Endothelial cell (in vitro differentiated cells): ENCODE data around the gene HLA-DQB1. TPM values are rescaled to one million over a fixed set of nuclear protein-coding genes. Genes with fewer than 3 reads are reported as not detected.
"Not testable (repeated sequence)": the region's sequence is repeated elsewhere in the genome, so short reads cannot be mapped to it uniquely, and the experiment has no call there.

Experiments used
- DNase-seq: peaks from one replicate; pipeline ENCODE4 v3.0.0; 2021; ENCODE audit warnings: low spot score
- H3K27ac Mint-ChIP-seq: one replicate; pipeline ENCODE4 v1.8.0; 2021; ENCODE audit warnings: mixed read lengths, inconsistent platforms; ENCODE audit not compliant: unreplicated experiment
- H3K27me3 Mint-ChIP-seq: one replicate; pipeline ENCODE4 v1.8.0; 2021; ENCODE audit warnings: mild to moderate bottlenecking, moderate library complexity, mixed read lengths, inconsistent platforms; ENCODE audit not compliant: unreplicated experiment
- H3K36me3 Mint-ChIP-seq: one replicate; pipeline ENCODE4 v1.8.0; 2021; ENCODE audit warnings: mild to moderate bottlenecking, low read depth, mixed read lengths, inconsistent platforms; ENCODE audit not compliant: unreplicated experiment
- H3K4me1 Mint-ChIP-seq: one replicate; pipeline ENCODE4 v1.8.0; 2021; ENCODE audit warnings: mild to moderate bottlenecking, mixed read lengths, inconsistent platforms; ENCODE audit not compliant: unreplicated experiment
- H3K4me3 Mint-ChIP-seq: one replicate; pipeline ENCODE4 v1.8.0; 2021; ENCODE audit warnings: mild to moderate bottlenecking, mixed read lengths, inconsistent platforms; ENCODE audit not compliant: unreplicated experiment
- H3K9me3 Mint-ChIP-seq: one replicate; pipeline ENCODE4 v1.8.0; 2021; ENCODE audit warnings: mixed read lengths, inconsistent platforms; ENCODE audit not compliant: unreplicated experiment
- long read RNA-seq: library from polyadenylated mRNA; unstranded; transcript quantifications from one replicate; pipeline ENCODE4 v2.0.0, GENCODE V29; 2020; ENCODE audit not compliant: unreplicated experiment
- total RNA-seq: library from RNA; stranded (reverse); fragmentation: NEBNext Ultra II Directional; extraction: Animal tissue kit (Norgen Biotek cat#: 25700); gene quantifications from one replicate; pipeline ENCODE4 v1.2.1, GENCODE V29; 2021; ENCODE audit not compliant: unreplicated experiment
- TF ChIP-seq, protein P1 (sequence below): fragments of 200-600 bp; sonication (generic); IDR thresholded peaks from one replicate; pipeline ENCODE4 v1.5.0; 2021; ENCODE audit warnings: antibody characterized with exemption; ENCODE audit not compliant: unreplicated experiment

Gene HLA-DQB1
- total RNA-seq, result 22.0 TPM
- long read RNA-seq, transcript HLA-DQB1-205 (5 exons, 1,642 nt), result major isoform, 5 of 6 reads
- long read RNA-seq, partial matches to known transcripts, result 0 of 6 reads
- long read RNA-seq, other reads (novel, unspliced or antisense), result 0 of 6 reads

DNA sequence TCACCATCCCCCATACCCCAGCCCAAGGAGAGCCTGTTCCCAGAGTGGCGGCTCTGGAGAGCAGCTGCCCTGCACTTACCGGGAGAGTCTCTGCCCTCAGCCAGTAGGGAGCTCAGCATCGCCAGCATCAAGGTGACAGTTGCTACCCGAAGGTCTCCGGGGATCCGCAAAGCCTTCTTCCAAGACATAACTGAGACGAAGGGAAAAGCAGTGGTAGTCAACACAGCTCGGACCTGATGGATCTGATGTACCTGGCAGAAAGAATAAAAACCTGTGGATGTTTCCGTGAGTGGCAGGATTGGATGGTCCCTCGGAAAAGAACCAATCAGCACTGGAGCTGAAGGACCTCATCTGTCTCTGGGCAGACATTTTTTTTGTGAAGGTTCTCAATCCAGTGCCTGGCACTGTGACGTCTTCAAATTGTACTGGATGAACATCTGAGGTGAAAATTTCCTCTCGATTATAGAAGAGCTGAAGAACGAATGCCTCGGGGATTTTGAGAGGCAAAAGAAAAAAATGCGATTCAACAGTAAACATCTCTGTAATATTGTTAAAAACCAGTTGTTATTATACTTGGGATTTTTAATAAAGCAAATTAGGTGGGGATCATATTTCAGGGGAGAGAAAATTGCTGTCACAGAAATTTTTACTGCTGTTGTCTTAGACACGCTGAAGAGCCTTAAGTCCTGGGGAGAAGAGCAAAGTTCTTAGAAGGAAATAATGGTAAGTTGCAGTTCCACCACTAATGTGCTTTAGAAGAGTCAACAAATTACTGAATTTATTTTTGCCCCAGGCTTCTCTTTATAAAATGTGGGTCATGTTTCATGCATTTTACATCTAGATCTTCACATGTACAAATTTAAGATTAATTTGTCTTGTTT is at the start of gene HLA-DQB1:
Gene HLA-DQB1, minus strand, starts transcription at position 238 of the 881 bp plus-strand sequence. Its CDS starts 50 bp downstream, at position 188.
- Mint-ChIP-seq H3K27ac (no peak within 1 kb of the TSS), H3K36me3 (no peaks in the 10 kb centered on the region), H3K4me3 (peak within 1 kb of the TSS; percentile 88), H3K4me1 (peaks cover 5% of the 10 kb centered on the region), H3K27me3 (peaks cover 2% of the 10 kb centered on the region), H3K9me3 (no peaks in the 10 kb centered on the region)
- DNase-seq, result peak; percentile 22
- TF ChIP-seq, protein P1, sequence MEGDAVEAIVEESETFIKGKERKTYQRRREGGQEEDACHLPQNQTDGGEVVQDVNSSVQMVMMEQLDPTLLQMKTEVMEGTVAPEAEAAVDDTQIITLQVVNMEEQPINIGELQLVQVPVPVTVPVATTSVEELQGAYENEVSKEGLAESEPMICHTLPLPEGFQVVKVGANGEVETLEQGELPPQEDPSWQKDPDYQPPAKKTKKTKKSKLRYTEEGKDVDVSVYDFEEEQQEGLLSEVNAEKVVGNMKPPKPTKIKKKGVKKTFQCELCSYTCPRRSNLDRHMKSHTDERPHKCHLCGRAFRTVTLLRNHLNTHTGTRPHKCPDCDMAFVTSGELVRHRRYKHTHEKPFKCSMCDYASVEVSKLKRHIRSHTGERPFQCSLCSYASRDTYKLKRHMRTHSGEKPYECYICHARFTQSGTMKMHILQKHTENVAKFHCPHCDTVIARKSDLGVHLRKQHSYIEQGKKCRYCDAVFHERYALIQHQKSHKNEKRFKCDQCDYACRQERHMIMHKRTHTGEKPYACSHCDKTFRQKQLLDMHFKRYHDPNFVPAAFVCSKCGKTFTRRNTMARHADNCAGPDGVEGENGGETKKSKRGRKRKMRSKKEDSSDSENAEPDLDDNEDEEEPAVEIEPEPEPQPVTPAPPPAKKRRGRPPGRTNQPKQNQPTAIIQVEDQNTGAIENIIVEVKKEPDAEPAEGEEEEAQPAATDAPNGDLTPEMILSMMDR, result no peak

DNA sequence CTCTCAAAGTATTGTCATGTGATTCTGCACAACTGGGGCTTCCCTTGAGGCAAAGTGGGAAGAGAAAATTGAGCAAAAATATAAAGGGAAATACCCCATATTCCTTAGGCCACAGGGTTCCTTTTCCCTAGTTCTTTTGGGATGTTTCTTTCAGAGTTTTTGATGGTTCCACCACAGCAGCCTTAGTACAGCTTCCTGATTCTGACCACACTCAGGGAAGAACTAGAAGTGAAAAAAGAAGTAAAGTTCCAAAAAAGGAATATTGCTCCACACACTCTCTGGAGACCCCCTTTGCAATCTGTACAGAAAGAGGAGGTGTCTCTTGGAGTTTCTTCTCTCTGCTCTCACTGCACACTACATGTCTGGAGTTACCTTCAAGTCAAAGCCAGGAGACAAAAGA is 46.8 kb upstream of the HLA-DQB1 start:
- TF ChIP-seq, protein P1, result no peak
- Mint-ChIP-seq H3K36me3 (no peaks in the 10 kb centered on the region), H3K9me3 (no peaks in the 10 kb centered on the region), H3K27ac (no peak overlapping the region), H3K27me3 (no peaks in the 10 kb centered on the region), H3K4me3 (no peak overlapping the region), H3K4me1 (peaks cover 8% of the 10 kb centered on the region)
- DNase-seq, result no peak

DNA sequence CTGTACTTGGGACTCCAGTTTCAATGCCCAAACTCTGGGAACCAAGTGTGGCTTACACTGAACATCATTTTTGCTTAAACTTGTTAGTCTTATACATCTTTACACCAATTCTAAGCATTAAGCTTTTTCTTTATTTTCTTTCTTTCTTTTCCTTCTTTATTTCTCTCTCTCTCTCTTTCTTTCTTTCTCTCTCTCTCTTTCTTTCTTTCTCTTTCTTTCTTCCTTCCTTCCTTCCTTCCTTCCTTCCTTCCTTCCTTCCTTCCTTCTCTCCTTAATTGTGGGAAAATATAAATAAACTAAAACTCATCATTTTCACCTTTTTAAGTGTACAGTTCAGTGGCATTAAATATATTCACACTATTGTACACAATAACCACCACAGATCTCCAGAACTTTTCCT is 43.2 kb upstream of the HLA-DQB1 start:
- no peak for DNase-seq
- TF ChIP-seq, protein P1, result no peak
- H3K27ac Mint-ChIP-seq, result no peak overlapping the region
- H3K36me3 Mint-ChIP-seq, result no peaks in the 10 kb centered on the region
- H3K4me3 Mint-ChIP-seq, result no peak overlapping the region
- H3K27me3 Mint-ChIP-seq, result no peaks in the 10 kb centered on the region
- H3K4me1 Mint-ChIP-seq, result peaks cover 2% of the 10 kb centered on the region
- H3K9me3 Mint-ChIP-seq, result no peaks in the 10 kb centered on the region

DNA sequence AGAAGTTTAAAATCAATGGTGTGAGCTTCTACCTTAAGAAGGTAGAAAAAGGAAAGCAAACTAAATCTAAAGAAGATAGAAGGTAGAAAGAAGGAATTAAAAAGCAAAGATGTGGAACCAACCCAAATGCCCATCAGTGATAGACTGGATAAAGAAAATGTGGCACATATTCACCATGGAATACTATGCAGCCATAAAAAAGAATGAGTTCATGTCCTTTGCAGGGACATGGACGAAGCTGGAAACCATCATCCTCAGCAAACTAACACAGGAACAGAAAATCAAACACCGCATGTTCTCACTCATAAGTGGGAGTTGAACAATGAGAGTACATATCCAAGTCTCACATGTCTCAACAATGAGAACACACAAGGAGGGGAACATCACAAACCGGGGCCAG is 38.7 kb upstream of the HLA-DQB1 start:
- not testable (repeated sequence) for H3K4me3 Mint-ChIP-seq, H3K27ac Mint-ChIP-seq, H3K9me3 Mint-ChIP-seq, H3K27me3 Mint-ChIP-seq, DNase-seq, H3K36me3 Mint-ChIP-seq
- H3K4me1 Mint-ChIP-seq, result peaks cover 21% of the 10 kb centered on the region

DNA sequence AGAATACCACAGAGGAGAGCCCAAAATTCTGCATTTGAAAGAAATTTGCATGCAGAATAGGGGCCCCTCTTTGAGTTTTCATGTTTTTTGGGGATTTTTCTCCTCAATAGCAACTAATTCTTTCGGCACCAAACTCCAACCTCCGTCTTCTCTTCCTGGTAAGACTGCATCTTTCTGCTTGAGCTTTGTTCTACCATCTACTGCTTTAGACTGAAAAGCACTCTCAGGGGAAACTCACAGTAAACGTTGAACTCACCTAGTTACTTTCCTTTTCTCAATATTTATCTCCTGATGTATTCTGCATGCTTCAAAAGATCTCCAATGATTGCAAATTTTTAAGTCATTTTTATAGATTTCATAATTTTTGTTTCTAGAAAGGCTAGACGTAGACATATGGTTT is 36.9 kb upstream of the HLA-DQB1 start:
- no peaks in the 10 kb centered on the region for H3K9me3 Mint-ChIP-seq
- H3K27ac Mint-ChIP-seq, result no peak overlapping the region
- peaks cover 22% of the 10 kb centered on the region for H3K4me1 Mint-ChIP-seq
- DNase-seq, result no peak
- TF ChIP-seq, protein P1, result no peak
- H3K4me3 Mint-ChIP-seq, result no peak overlapping the region
- H3K27me3 Mint-ChIP-seq, result no peaks in the 10 kb centered on the region
- no peaks in the 10 kb centered on the region for H3K36me3 Mint-ChIP-seq
